Measurements from ENCODE around the gene MAP2K5. TPM values are rescaled to one million over a fixed set of nuclear protein-coding genes. Genes with fewer than 3 reads are reported as not detected.

The MAP2K5 gene
- total and polyA plus RNA-seq, 10 of the 15 experiments (the other 5 are each of a cell fraction or from before 2014, with no cell fraction given): 1.3 to 19.4 (median 9.6) TPM

GRCh38 chr15:67521029-67521782 is 21.3 kb upstream of the MAP2K5 start, which contains the start of gene C15orf61:
C15orf61 (plus strand) TSS chr15:67521131; CDS start chr15:67521249, 118 bp downstream.
- H3K4me3 ChIP-seq: peak within 1 kb of the TSS; percentile 93
- ChIA-PET RAD21 (ENCODE audit: unreplicated experiment) (interaction anchor here (0.7 to 2.3 kb wide), 16 partner anchors 9 to 311 kb away, joined by 3 to 13 read pairs (median 4); partner anchors contain the start of gene MAP2K5), CTCF (interaction anchor here (0.7 to 2.0 kb wide), 14 partner anchors 9 to 315 kb away, joined by 3 to 8 read pairs (median 3); no protein-coding TSS in a partner anchor), SMC1A (ENCODE audit: uncharacterized antibody, unreplicated experiment) (interaction anchor here (0.5 to 2.1 kb wide), 20 partner anchors 10 to 269 kb away, joined by 3 to 8 read pairs (median 4); no protein-coding TSS in a partner anchor), POLR2A (interaction anchor here (0.5 to 1.7 kb wide), 11 partner anchors 9 to 320 kb away, joined by 3 to 6 read pairs (median 3); no protein-coding TSS in a partner anchor)
- H2AFZ ChIP-seq (ENCODE audit: control insufficient read depth, low read depth, low read length): peak within 1 kb of the TSS; percentile 94
- H3K9me3 ChIP-seq (replicated peaks; ENCODE audit: control insufficient read depth, insufficient read depth, low read length): no peaks in the 10 kb centered on the region
- H4K20me1 ChIP-seq (ENCODE audit: control insufficient read depth, insufficient read depth): no peaks in the 10 kb centered on the region
- H3K27me3 ChIP-seq (replicated peaks in 1 of 2; ENCODE audit: control insufficient read depth in 2 of 2, insufficient read depth in 2 of 2, low read length in 1 of 2): no peaks in the 10 kb centered on the region
- no TSS peak for BruUV-seq (replicated peaks)
- H3K79me2 ChIP-seq (ENCODE audit: control insufficient read depth, insufficient read depth, low read length): peaks cover 39% of the 10 kb centered on the region
- no peaks in the 10 kb centered on the region for H3K4me1 ChIP-seq (ENCODE audit: control insufficient read depth, insufficient read depth, low read length)
- DNase-seq (ENCODE audit: low read depth, low spot score) (peak; percentile 76), FAIRE-seq (no peak), ATAC-seq (peak; percentile 84)
- H3K4me2 ChIP-seq (ENCODE audit: control insufficient read depth, insufficient read depth): peak within 1 kb of the TSS; percentile 97
- intact Hi-C loops (cut with micrococcal nuclease; ENCODE audit: unreplicated experiment) (loop anchor here (2.0 to 5.0 kb wide), 2 partner anchors 18 to 321 kb away; partner anchors contain the start of gene RNU6-1), in situ Hi-C loops (cut with MboI) (no loop called here)
- under 1% methylated on average over 94 of the region's 94 CpGs for WGBS (ENCODE audit: insufficient coverage, insufficient replicate concordance, low lambda C conversion rate, missing lambda C conversion rate)
- H3K27ac ChIP-seq (ENCODE audit: control insufficient read depth, insufficient read depth): peak within 1 kb of the TSS; percentile 62
- H3K9ac ChIP-seq (ENCODE audit: control insufficient read depth, insufficient read depth, low read length): peak within 1 kb of the TSS; percentile 92
- H3K36me3 ChIP-seq (ENCODE audit: control insufficient read depth in 2 of 2, insufficient read depth in 2 of 2, low read length in 1 of 2): no peaks in the 10 kb centered on the region
- TF ChIP-seq PAX5 (IDR thresholded peaks at IDR 0.05; ENCODE audit: borderline replicate concordance, low read depth, low read length) (peak; percentile 54; the same call in 1 of the 2 replicates), SPI1 (IDR thresholded peaks at IDR 0.05; ENCODE audit: borderline replicate concordance, insufficient read depth, low read depth, low read length) (no peak), CTCF (IDR thresholded peaks at IDR 0.05 in 2 of 3, conservative IDR thresholded peaks at IDR 0.05 in 1 of 3; ENCODE audit: control insufficient read depth in 2 of 3, extremely low read depth in 1 of 3, insufficient read depth in 1 of 3, low read depth in 3 of 3, low read length in 3 of 3) (peak in 2 of 3 experiments; percentile 0 to 7; a peak in 1 of 6 replicates), TAF1 (IDR thresholded peaks at IDR 0.05; ENCODE audit: borderline replicate concordance, low read depth, low read length) (peak; percentile 26; the same call in 1 of the 2 replicates), SMAD1 (IDR thresholded peaks at IDR 0.05; ENCODE audit: low read depth, partially characterized antibody) (peak; percentile 43), ATF7 (IDR thresholded peaks at IDR 0.05; ENCODE audit: low read depth) (no peak), REST (IDR thresholded peaks at IDR 0.05; ENCODE audit: low read depth, low read length) (no peak), SREBF2 (IDR thresholded peaks at IDR 0.05; ENCODE audit: low read length) (0 out of 2 replicates have a peak, but pooled peaks have one; percentile 8), ZNF274 (IDR thresholded peaks at IDR 0.05; ENCODE audit: insufficient read depth, insufficient read length) (no peak), SUZ12 (IDR thresholded peaks at IDR 0.05; ENCODE audit: unreplicated experiment) (no peak), POLR2AphosphoS2 (IDR thresholded peaks at IDR 0.05; ENCODE audit: low read depth, low read length) (peak; percentile 47; the same call in 1 of the 2 replicates), DPF2 (IDR thresholded peaks at IDR 0.05) (peak; percentile 94), BRCA1 (IDR thresholded peaks at IDR 0.05; ENCODE audit: low read depth, low read length) (0 out of 2 replicates have a peak, but pooled peaks have one; percentile 37)

Measured in GM12878 (cell line).